SH-SY5Y (cell line): Measurements from ENCODE around the gene BAG2.

Experiments used
- GATA2 ChIP-seq: IDR thresholded peaks from 2 replicates; pipeline ENCODE4 v1.6.1; 2011; ENCODE audit warnings: mild to moderate bottlenecking, low read depth, low read length
- GATA3 ChIP-seq: IDR thresholded peaks from 2 replicates; pipeline ENCODE4 v1.6.1; 2011; ENCODE audit warnings: low read depth, mild to moderate bottlenecking, low read length, moderate library complexity

- TF ChIP-seq GATA2 (no peak), GATA3 (no peak)
Measured at GRCh38 chr6:57159127-57159526, 13.0 kb upstream of the BAG2 start.
